Measurements from ENCODE around the gene PNPLA6.

PNPLA6 gene

GRCh38 chr19:7515110-7515644, 20.3 kb upstream of the PNPLA6 start:
- in situ Hi-C loops (cut with MboI; ENCODE audit: low sequenced_read_pairs): no loop called here

DNA sequence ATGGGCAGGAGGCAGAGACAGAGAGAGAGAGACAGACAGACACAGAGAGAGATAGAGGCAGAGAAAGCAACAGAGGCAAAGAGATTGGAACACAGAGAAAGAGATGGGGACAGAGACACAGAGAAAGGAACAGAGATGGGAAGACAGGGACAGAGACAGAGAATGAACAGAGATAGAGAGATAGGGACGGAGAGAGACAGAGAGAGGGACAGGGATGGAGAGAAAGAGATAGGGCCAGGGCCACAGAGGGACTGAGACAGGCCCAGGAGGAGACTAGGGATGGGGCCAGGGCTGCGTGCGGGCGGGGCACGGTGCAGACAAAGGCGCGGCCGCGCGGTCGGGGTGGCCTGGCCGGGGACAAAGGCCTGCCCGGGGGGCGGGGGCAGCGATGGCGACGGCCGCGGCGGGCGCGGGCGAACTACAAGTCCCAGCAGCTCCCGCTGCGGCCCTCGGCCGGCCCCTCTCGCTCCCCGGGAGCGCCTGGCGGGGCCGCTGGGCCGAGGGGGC, 19.8 kb upstream of the PNPLA6 start, which contains the start of gene ZNF358:
ZNF358 (plus strand) TSS at position 459 of the 507 bp plus-strand sequence. CDS start 3,140 bp downstream, outside the sequence.
- in situ Hi-C loops (cut with MboI; ENCODE audit: low sequenced_read_pairs): no loop called here

- in situ Hi-C loops (cut with MboI; ENCODE audit: low sequenced_read_pairs): no loop called here
These were observed 19.2 kb upstream of the PNPLA6 start for GRCh38 chr19:7516333-7516732.

GRCh38 chr19:7516878-7517277, 18.6 kb upstream of the PNPLA6 start:
- in situ Hi-C loops (cut with MboI; ENCODE audit: low sequenced_read_pairs): no loop called here

- in situ Hi-C loops (cut with MboI; ENCODE audit: low sequenced_read_pairs): no loop called here
These were observed 16.0 kb upstream of the PNPLA6 start for GRCh38 chr19:7519361-7520130.

- in situ Hi-C loops (cut with MboI; ENCODE audit: low sequenced_read_pairs): no loop called here
These were observed 15.1 kb upstream of the PNPLA6 start for GRCh38 chr19:7520131-7521051.

DNA sequence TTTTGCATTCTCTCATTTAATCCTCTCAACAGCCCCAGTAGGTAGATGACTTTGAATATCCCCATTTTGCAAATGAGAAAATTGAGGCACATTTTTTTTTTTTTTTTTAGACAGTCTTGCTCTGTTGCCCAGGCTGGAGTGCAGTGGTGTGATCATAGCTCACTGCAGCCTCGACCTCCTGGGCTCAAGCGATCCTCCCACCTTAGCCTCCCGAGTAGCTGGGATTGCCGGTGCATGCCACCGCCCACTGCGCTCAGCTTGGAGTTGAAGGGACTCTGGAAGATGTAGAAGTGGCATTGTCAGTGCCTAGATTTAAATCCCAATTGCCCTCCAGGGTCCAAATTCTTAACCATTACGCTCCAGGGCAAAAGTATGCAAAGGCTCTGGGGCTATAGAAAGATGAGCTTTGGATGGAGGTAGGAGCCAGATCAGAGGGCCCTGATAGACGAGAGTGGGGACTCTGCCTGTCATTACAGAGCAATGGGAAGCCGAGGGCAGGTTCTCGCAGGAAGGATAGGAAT, 13.9 kb upstream of the PNPLA6 start:
- in situ Hi-C loops (cut with MboI; ENCODE audit: low sequenced_read_pairs): no loop called here

- in situ Hi-C loops (cut with MboI; ENCODE audit: low sequenced_read_pairs): no loop called here
These were observed 13.2 kb upstream of the PNPLA6 start, which contains the start of gene MCOLN1 for GRCh38 chr19:7522072-7522922. TSS of gene MCOLN1 (plus strand) at chr19:7522624. CDS start at chr19:7522751, 127 bp downstream.

DNA sequence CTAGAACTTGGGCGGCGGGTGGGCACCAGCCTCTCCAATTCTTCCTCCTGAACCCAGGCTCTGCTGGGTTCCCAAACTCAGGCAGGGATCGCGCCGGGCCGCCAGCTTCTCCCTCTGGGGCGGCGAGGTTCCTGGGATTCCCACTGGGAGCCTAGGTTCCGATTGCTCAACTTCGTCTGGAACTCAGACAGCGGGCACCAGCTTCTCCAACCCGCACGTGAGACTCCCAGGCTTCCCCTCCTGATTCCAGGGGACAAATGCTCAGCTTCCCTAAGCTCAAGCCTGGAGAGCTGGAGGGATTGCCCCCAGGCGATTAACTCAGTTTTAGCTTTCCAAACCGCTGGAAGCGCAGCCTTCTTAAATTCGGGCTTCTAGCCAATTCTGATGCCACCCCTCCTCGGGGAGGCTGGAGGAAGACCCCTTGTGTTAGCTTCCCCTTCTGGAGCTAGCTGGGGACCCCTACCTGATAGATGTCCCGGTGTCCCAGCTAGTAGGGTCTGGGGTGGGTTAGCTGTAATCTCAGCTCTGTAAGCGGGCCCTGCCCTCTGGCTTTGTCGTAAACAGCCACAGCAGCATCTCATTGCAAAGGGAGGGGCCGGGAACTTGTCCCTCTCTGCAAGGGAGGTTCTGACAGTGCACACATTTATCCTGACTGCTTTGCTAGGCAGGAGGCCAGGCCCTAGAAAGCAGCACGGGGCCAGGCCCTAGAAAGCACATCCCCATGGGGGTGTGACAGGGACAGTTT, 12.4 kb upstream of the PNPLA6 start:
- in situ Hi-C loops (cut with MboI; ENCODE audit: low sequenced_read_pairs): no loop called here

GRCh38 chr19:7524523-7524922, 11.0 kb upstream of the PNPLA6 start:
- in situ Hi-C loops (cut with MboI; ENCODE audit: low sequenced_read_pairs): no loop called here

- in situ Hi-C loops (cut with MboI; ENCODE audit: low sequenced_read_pairs): no loop called here
These were observed 10.4 kb upstream of the PNPLA6 start for GRCh38 chr19:7524992-7525739.

DNA sequence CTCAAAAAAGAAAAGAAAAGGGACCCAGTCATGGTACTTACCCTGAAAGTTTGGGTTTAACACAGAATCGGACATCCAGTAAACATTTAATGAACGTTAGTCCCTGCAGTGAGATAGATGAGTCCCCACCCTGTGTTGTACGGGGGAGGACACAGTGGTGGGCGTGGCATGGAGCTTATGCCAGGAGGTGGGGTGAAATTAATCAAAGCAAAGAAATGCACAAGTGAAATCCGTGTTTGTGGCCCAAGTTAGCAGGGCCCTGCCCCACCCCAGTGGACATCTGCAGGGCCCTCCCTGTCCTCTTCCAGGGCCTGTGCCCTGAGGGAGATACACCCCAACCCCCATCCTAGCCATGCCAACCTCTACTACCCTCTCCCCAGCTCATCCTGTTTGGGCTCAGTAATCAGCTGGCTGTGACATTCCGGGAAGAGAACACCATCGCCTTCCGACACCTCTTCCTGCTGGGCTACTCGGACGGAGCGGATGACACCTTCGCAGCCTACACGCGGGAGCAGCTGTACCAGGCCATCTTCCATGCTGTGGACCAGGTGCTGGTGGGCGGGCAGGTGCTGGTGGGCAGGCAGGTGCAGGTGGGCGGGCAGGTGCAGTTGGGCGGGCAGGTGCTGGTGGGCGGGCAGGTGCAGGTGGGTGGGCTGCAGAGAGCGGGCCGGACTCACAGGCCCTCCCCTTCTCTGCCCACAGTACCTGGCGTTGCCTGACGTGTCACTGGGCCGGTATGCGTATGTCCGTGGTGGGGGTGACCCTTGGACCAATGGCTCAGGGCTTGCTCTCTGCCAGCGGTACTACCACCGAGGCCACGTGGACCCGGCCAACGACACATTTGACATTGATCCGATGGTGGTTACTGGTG, 9.2 kb upstream of the PNPLA6 start:
- in situ Hi-C loops (cut with MboI; ENCODE audit: low sequenced_read_pairs): no loop called here

- in situ Hi-C loops (cut with MboI; ENCODE audit: low sequenced_read_pairs): no loop called here
These were observed 7.9 kb upstream of the PNPLA6 start for GRCh38 chr19:7527516-7528191.

GRCh38 chr19:7528192-7528519, 7.4 kb upstream of the PNPLA6 start:
- in situ Hi-C loops (cut with MboI; ENCODE audit: low sequenced_read_pairs): no loop called here

- in situ Hi-C loops (cut with MboI; ENCODE audit: low sequenced_read_pairs): no loop called here
These were observed 6.8 kb upstream of the PNPLA6 start for GRCh38 chr19:7528522-7529245.

DNA sequence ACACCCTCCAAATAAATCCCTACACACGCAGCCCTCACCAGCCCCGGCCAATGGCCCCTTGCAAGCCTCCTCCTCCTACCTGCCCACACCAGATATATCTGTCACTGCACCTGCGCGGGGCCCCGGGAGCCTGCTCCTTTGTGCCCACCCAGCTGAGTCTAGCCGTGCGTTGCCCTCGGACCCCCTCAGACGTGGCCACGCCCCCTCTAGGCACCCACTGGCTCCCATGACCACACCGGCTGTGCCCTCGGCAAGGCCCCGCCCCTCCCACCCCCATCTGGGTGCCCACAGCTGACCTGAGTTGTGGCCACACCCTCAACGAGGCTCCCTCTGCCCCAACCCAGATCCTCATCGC, 6.3 kb upstream of the PNPLA6 start:
- in situ Hi-C loops (cut with MboI; ENCODE audit: low sequenced_read_pairs): no loop called here

All from HL-60/S4 treated with retinoic acid at 250 ng/mL for 4 days and 3 days (cell line).